AG04450 (cell line): ENCODE data around the gene TFB2M. TPM values are rescaled to one million over a fixed set of nuclear protein-coding genes. Genes with fewer than 3 reads are reported as not detected.

Experiments used
- CTCF ChIA-PET: fragments of 300-600, 350-600 bp; formaldehyde crosslinking; extraction: SDS; loops from one replicate; lab custom pipeline; 2022; ENCODE audit warnings: antibody characterized with exemption, inconsistent platforms; lab: Charles Lee
- POLR2A ChIA-PET: fragments of 350-600 bp; formaldehyde crosslinking; extraction: SDS; loops from one replicate; lab custom pipeline; 2021; ENCODE audit warnings: antibody characterized with exemption, inconsistent platforms; lab: Yijun Ruan, JAX
- DNase-seq: peaks from one replicate; pipeline ENCODE4 v3.0.0-alpha.2; 2011; ENCODE audit warnings: low read depth, low spot score
- H3K27ac ChIP-seq: one replicate; pipeline ENCODE4 v1.5.1; 2012; ENCODE audit warnings: low read depth, low read length, control low read depth
- H3K27me3 ChIP-seq: one replicate; pipeline ENCODE4 v1.6.0; 2012; ENCODE audit warnings: low read length; ENCODE audit not compliant: control insufficient read depth, insufficient read depth
- H3K4me3 ChIP-seq: 2 replicates; pipeline ENCODE4 v1.5.1; 2011; ENCODE audit warnings: mild to moderate bottlenecking, low read depth, low read length, control low read depth
- H3K9me3 ChIP-seq: 2 replicates; pipeline ENCODE4 v1.5.1; 2012; ENCODE audit warnings: low read length; ENCODE audit not compliant: control insufficient read depth, insufficient read depth
- CTCF ChIP-seq: IDR thresholded peaks from 2 replicates; pipeline ENCODE4 v1.5.1; 2011; ENCODE audit warnings: low read depth, low read length, control low read depth, inconsistent platforms
- polyA plus RNA-seq: library from polyadenylated mRNA; depleted of rRNA; stranded (reverse); fragments of >200 nt; gene quantifications from 2 replicates; pipeline ENCODE4 v1.2.3, GENCODE V29; 2011

The TFB2M gene
- polyA plus RNA-seq, 1 experiment = 23.2 TPM

- Histone ChIP-seq H3K9me3 (no peaks in the 10 kb centered on the region), H3K27ac (no peak overlapping the region), H3K4me3 (no peak overlapping the region), H3K27me3 (no peaks in the 10 kb centered on the region)
- DNase-seq = no peak
- TF ChIP-seq CTCF = no peak
- ChIA-PET POLR2A (no interaction called here), CTCF (interaction anchor here (1.6 kb wide), 1 partner anchor 196 kb away, joined by 4 read pairs; no protein-coding TSS in a partner anchor)
These were observed 8.0 kb downstream of the TFB2M start for GRCh38 chr1:246558041-246558440.

- ChIA-PET POLR2A (no interaction called here), CTCF (interaction anchor here (1.4 kb wide), 1 partner anchor 135 kb away, joined by 3 read pairs; no protein-coding TSS in a partner anchor)
- Histone ChIP-seq H3K27ac (no peak overlapping the region), H3K4me3 (no peak overlapping the region), H3K27me3 (no peaks in the 10 kb centered on the region), H3K9me3 (no peaks in the 10 kb centered on the region)
- DNase-seq = no peak
- no peak for TF ChIP-seq CTCF
These were observed 11.9 kb downstream of the TFB2M start for GRCh38 chr1:246554201-246554600.

- TF ChIP-seq CTCF = no peak
- ChIA-PET CTCF (no interaction called here), POLR2A (no interaction called here)
- no peak overlapping the region for H3K4me3 ChIP-seq
- no peaks in the 10 kb centered on the region for H3K9me3 ChIP-seq
- no peak overlapping the region for H3K27ac ChIP-seq
- no peak for DNase-seq
- H3K27me3 ChIP-seq = no peaks in the 10 kb centered on the region
These were observed 14.0 kb downstream of the TFB2M start for GRCh38 chr1:246552110-246552509.

GRCh38 chr1:246550402-246550801 is 15.7 kb downstream of the TFB2M start:
- ChIA-PET POLR2A (no interaction called here), CTCF (no interaction called here)
- no peak overlapping the region for H3K27ac ChIP-seq
- no peak for DNase-seq
- no peak overlapping the region for H3K4me3 ChIP-seq
- TF ChIP-seq CTCF = no peak
- no peaks in the 10 kb centered on the region for H3K9me3 ChIP-seq
- H3K27me3 ChIP-seq = no peaks in the 10 kb centered on the region

GRCh38 chr1:246549665-246550064 is 16.4 kb downstream of the TFB2M start:
- TF ChIP-seq CTCF = no peak
- ChIA-PET CTCF (no interaction called here), POLR2A (no interaction called here)
- no peak for DNase-seq
- H3K9me3 ChIP-seq = no peaks in the 10 kb centered on the region
- no peaks in the 10 kb centered on the region for H3K27me3 ChIP-seq
- no peak overlapping the region for H3K4me3 ChIP-seq
- no peak overlapping the region for H3K27ac ChIP-seq
